ENCODE measurements around the gene TRAF2.

Gene TRAF2

DNA sequence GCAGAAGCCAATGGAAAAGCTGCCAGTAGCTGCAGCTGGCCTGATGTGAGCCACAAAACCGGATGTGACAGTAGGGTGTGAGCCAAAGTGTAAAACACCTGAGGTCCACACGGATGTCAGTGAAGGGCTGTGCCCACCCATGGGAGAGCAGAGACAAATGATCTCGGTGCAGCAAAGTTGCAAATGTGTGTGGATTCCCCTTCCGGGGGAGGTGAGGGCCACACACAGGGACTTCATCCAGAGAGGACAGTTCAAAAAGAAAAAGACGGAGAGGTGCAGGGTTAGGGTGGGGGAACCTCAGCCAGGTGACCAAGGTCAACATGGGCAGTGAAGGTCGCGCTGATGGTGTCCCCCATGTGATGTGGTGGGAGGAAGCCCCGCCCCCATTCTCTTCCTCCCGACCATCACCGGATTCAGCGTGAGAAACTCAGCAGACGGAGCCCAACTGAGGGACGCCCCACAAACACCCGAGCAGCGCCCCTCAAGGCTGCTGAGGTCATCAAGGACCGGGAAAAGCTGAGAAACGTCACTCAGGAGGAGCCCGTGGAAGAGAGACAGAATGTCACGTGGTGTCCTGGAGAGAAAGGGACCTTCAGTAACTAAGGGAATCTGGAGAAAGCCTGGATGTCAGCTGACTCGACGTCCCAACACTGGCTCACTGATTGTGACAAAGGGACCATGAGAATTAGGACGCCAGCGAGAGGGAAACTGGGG is 79.6 kb downstream of the TRAF2 start:
- no peak for DNase-seq

DNA sequence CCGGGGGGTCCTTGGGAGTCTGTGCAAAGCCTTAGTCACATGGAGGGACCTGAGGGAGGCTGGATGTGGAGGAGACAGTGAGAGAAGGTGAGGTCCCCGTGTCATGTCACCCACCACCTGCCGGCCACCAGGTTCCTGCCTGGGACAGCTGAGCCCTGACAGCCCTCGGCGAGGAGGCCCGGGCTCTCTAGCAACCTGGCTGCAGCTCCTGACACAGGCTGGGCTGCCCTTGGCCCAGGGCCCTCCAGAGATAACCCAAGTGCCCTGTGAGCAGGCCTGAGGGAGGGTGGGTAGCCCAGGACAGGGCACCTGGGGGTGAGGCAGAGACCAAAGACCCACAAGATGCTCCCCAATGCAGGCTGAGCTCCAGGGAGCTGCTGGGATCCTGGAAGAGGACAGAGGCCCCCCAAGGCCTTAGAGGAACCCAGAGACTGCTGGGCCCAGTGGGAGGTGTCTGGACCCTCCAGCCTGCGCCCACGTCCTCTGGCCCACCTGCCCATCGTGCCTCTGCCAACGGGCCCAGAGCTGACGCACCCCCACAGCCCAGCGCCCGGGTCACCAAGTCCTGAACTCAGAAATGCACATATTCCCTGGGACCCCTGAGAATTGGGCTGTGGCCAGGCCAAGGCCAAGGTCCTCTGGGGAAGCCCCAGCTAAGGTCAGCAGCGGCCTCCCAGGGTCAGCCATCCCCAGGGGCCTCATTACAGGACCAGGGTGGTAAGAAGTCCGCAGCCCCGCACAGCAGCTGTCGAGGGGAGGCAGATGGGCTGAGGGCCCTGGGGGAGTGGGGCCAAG is 82.2 kb downstream of the TRAF2 start:
- DNase-seq: no peak

DNA sequence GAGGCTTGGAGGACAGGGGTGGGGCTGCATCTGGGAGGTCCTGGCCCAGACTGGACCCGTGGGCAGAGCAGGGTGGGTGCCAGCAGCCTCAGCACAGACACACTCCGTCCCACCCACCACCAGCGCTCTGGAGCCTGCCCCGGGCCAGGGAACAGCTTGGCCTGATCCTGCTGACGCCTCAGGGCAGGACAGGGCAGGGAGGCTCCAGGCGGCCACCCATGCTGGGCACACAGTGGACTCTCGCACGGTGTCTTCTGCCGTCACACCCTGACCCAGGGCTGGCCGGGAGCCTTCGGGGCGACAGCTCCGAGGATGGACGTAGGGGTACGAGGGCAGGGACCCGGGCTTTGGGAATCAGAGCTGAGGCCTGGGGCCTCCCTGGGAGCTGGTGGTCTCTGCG is 82.8 kb downstream of the TRAF2 start:
- DNase-seq: no peak

DNA sequence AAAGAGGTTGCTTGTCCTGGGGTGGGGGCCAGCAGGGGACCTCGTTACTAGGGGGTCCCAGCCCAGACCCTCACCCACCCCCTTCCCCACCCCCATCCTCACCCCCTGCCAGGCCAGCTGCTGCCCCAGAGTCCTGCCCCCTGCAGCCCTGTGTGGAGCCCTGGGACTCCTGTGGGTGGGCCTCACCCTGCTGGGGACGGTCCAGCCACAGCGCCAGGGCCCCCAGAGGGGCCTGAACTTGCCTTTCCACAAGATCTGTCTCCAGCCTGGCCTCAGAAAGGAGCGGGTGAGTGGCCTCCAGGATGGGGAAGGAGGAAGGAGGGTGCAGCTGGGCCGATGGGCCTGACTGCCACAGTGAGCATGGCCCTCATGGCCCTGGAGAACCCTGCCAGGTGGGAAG is 83.5 kb downstream of the TRAF2 start:
- DNase-seq: no peak

DNA sequence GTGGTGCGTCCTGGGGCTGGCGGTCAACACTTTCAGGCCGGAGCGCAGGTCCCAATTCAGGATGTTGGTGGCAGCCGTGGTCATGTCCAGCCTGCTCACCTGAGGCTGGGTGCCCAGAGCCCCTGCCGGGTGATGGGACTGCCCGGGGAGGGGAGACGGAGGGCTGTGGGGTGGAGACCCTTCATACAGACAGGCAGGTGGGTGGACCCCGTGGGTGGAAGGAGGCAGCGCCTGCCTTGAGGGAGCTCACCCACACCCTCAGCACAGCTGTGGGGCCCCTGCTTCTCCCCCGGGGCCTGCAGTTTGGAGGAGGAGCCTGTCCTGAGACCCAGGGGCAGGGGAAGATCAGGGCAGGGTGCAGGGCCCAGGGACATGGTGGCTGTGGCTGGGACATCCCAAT is 84.0 kb downstream of the TRAF2 start:
- no peak for DNase-seq

DNA sequence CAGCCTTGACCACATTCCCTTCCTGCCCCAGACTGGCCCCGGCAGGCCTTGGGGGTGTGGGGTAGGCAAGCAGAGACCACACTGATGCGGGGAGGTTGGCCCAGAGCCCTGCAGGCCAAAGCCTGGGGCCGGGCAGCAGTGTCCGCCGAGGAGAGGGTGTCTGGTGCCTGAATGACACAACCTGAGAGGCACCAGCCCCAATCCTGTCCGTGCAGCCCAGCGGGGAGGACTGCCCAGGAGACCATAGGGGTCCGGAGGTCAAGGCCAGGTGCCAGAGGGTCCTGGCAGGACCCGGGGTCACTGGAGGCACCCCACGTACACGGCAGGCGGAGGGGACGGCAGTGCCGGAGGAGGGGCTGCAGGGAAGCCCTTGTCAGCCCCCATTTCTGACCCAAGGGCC is 85.4 kb downstream of the TRAF2 start:
- DNase-seq: no peak

DNA sequence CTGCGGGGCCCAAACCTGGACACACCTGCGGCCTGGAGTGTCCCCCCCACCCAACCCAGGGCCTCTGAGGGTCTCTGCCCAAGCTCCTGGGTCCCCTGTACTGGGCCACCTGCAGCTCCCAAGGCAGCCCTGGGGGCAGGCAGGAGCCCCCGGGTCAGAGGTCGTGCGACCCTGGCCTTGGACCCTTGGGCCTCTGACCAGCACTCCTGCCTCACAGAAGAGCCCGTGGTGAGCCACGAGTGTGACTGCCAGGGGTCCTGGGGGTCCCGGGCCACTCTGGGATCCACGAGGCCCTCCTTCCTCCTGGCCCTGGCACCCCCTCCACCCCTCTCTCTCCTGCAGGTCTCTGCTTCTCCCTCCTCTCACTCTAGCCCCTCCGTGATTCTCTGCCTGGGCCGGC is 86.0 kb downstream of the TRAF2 start:
- DNase-seq: no peak

DNA sequence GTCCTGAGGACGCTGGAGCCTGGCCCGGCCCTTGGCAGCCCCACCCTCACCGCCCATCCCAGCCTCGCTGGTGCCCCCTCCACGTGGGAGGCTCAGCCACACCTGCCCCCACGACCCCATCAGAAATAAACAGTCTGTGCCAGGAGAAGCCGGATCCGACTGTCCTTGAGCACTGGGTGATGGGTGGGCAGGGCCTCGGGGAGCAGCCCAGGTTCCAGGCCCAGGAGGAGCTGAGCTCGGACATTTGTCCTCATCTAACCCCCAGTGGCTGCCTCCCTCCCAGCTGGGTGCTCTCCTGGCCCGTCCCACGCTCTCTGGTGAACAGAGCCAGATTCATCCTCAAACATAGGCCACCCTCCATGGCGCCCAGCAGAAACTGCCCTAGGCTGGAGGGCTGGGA is 86.4 kb downstream of the TRAF2 start:
- DNase-seq: no peak

DNA sequence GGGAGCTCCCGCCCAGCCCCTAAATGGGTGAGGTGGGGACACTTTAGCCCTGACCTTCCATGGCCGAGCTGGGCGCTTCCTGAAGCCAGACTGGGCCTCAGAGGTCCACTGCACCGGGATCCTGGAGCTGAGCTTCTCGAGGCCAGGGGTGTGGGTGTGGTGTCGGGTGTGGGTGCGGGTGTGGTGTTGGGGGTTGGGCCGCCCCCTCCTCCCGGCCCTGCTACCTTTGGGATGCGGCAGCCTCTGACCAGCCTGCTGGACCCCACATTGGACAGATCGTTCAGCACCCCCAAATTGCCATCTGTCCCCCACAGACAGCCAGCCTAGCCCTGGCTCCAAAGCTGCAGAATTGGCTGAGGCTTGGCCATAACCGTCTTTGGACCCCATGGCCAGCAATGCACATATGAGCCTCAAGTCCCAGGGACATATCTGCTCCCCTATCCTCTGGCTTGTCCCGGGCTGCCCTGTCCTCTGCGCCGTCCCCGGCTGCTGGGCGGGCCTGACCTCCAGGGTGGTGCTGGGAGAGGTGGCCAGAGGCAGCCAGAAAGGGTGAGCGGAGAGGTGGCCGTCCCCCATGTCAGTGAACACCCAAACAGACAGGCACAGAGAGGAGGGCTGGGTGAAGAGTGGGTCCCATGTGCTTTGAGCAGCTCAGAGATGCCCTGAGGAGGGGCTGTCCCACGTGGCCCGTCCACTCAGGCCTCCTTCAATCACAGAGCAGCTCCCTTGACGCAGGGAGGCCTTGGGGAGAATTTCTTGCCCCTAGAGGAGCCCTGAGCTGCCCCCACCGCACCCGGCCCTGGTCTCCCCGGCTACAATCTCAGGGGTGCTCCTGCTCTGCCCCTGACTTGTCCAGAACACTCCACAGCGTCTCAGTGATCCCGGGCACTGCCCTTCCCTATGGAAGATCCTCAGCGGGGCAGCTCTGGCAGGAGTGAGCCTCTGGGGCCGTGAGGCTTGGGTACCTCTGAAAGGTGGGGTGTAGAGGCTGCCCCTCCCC is 87.6 kb downstream of the TRAF2 start:
- no peak for DNase-seq

DNA sequence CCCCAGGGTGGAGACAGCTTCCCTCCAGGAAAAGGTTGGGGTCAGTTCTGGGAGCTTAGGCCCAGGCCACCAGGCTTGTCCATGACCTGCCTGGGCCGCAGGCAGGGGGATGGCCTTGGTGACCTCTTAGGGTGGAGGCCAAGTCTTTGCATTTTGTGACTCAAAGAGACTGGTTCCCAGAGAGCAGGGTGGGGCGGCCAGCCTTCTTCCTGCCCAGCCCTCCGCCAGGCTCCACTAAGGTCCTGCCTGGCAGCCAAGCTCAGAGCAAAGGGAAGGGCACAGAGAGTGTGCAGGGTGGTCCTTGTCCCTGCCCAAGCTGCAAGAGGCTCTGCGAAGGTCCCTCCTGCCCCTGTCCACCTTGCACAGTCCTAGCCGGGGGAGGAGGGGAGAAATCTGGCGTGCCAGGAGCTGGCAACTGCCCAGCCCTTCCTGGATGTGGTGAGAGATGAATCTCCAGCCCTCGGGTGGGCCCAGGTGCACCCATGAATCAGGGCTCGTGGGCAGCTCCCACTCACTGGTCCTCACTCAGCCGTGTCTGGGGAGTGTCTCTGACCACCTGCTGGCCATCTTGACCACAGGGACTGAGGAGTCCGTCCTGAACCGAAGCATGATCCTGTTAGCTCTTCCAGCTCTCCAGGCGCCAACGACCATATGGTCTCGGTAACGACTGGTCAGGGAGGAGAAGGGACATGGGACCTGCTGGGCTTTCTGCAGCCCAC is 88.7 kb downstream of the TRAF2 start:
- no peak for DNase-seq

DNA sequence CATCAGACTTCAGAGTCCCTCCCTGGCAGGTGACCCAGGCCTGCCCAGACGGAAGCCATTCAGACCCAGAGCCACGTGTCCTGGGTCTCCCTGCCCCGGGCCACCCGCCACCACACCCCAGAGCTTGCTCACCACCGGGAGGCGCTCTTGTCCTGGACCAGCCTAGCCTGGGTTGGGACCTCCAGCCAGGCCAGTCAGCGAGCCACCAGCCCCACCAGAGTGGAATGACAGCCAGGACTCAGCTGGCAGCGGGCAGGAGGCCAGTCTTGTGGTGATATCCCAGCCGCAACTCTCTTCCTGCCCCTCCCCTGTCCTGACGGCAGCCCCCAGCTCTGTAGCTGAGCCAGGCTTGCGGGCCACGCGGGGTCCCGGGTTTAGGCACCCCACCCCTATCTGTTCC is 89.3 kb downstream of the TRAF2 start:
- peak; percentile 75 for DNase-seq
